OCI-LY3 (cell line): Measurements from ENCODE around the gene APOL4.
A peak's percentile ranks its signal among the peaks of the same experiment; 100 is the strongest.

Source experiments
- H2AFZ ChIP-seq: fragments of 200-600, 300-600 bp; shearing (Covaris generic); 2 replicates; pipeline ENCODE4 v1.6.0; 2014; ENCODE audit warnings: antibody characterized with exemption, low read depth, low read length
- H3K27ac ChIP-seq: fragments of 200-600, 300-600 bp; sonication (generic); 2 replicates; pipeline ENCODE4 v1.5.1; 2014; ENCODE audit warnings: mild to moderate bottlenecking, low read length, moderate library complexity, mixed read lengths
- H3K27me3 ChIP-seq: fragments of 200-600, 300-600 bp; sonication (generic); 2 replicates; pipeline ENCODE4 v1.6.1; 2014; ENCODE audit warnings: low read depth, low read length, mixed read lengths
- H3K36me3 ChIP-seq: fragments of 200-600, 300-600 bp; sonication (generic); replicated peaks from 2 replicates; pipeline ENCODE3; 2014; ENCODE audit warnings: low read depth, low read length, mixed read lengths
- H3K4me1 ChIP-seq: fragments of 300-600, 200-600 bp; sonication (generic); 2 replicates; pipeline ENCODE4 v1.6.1; 2014; ENCODE audit warnings: low read length, mixed read lengths
- H3K4me2 ChIP-seq: fragments of 200-600, 300-600 bp; sonication (generic); 2 replicates; pipeline ENCODE4 v1.6.1; 2014; ENCODE audit warnings: low read length, mixed read lengths
- H3K4me3 ChIP-seq: fragments of 300-600, 200-600 bp; sonication (generic); 2 replicates; pipeline ENCODE4 v1.5.1; 2014; ENCODE audit warnings: antibody characterized with exemption, mild to moderate bottlenecking, low read length, moderate library complexity
- H3K79me2 ChIP-seq: fragments of 300-600, 200-600 bp; shearing (Covaris generic); 2 replicates; pipeline ENCODE4 v1.6.1; 2014; ENCODE audit warnings: mild to moderate bottlenecking, low read length, mixed read lengths
- H3K9ac ChIP-seq: fragments of 300-600, 200-600 bp; shearing (Covaris generic); 2 replicates; pipeline ENCODE4 v1.6.0; 2014; ENCODE audit warnings: mild to moderate bottlenecking, low read length, moderate library complexity
- H3K9me3 ChIP-seq: fragments of 200-600, 300-600 bp; shearing (Covaris generic); 2 replicates; pipeline ENCODE4 v1.6.1; 2014; ENCODE audit warnings: low read length, mixed read lengths; ENCODE audit not compliant: insufficient read depth
- H4K20me1 ChIP-seq: fragments of 200-600, 300-600 bp; sonication (generic); 2 replicates; pipeline ENCODE4 v1.6.1; 2016; ENCODE audit warnings: low read length, mixed read lengths; ENCODE audit not compliant: insufficient read depth
- EZH2phosphoT487 ChIP-seq: fragments of 200-600 bp; shearing (Covaris generic); IDR thresholded peaks from 2 replicates; pipeline ENCODE4 v1.6.1; 2018; ENCODE audit warnings: antibody characterized with exemption, mixed run types, low read depth
- TF ChIP-seq, protein P1 (sequence below): fragments of 200-600, 300-600 bp; sonication (generic); IDR thresholded peaks from 2 replicates; pipeline ENCODE4 v1.5.1; 2014; ENCODE audit warnings: antibody characterized with exemption, low read length, low read depth

APOL4 gene

DNA sequence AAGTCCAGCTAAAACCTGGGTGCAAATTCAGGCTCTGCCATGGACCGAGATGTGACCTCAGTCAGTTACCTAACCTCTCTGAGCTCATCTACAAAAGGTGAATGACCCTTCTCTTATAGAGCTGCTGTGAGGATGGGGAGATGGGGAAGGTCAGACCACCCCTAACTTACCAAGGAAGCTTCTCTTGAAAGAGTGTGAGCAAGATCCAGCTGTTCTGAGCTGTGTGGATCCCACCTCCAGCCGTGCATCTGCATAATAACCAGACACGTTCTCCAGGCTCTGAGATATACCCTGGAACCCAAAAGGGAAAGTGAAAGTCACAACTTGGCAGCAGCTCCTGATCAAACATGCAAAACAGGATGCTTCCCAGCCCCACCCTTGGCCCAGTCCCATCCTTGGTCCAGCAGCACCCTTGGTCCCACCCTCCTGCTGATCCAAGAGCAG, 41.1 kb downstream of the APOL4 start, which contains the start of gene APOL3:
Gene APOL3, minus strand, starts transcription at position 257 of the 444 bp plus-strand sequence. CDS start 11,700 bp downstream, outside the sequence.
- Histone ChIP-seq H3K79me2 (no peaks in the 10 kb centered on the region), H3K36me3 (no peaks in the 10 kb centered on the region), H3K27ac (peak within 1 kb of the TSS; percentile 80), H2AFZ (peak within 1 kb of the TSS; percentile 91), H3K27me3 (no peaks in the 10 kb centered on the region), H3K4me2 (peak within 1 kb of the TSS; percentile 98), H4K20me1 (no peaks in the 10 kb centered on the region), H3K9me3 (no peaks in the 10 kb centered on the region), H3K4me3 (peak within 1 kb of the TSS; percentile 73), H3K4me1 (peaks cover 64% of the 10 kb centered on the region), H3K9ac (peak within 1 kb of the TSS; percentile 52)
- TF ChIP-seq, protein P1, sequence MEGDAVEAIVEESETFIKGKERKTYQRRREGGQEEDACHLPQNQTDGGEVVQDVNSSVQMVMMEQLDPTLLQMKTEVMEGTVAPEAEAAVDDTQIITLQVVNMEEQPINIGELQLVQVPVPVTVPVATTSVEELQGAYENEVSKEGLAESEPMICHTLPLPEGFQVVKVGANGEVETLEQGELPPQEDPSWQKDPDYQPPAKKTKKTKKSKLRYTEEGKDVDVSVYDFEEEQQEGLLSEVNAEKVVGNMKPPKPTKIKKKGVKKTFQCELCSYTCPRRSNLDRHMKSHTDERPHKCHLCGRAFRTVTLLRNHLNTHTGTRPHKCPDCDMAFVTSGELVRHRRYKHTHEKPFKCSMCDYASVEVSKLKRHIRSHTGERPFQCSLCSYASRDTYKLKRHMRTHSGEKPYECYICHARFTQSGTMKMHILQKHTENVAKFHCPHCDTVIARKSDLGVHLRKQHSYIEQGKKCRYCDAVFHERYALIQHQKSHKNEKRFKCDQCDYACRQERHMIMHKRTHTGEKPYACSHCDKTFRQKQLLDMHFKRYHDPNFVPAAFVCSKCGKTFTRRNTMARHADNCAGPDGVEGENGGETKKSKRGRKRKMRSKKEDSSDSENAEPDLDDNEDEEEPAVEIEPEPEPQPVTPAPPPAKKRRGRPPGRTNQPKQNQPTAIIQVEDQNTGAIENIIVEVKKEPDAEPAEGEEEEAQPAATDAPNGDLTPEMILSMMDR, result no peak
- TF ChIP-seq EZH2phosphoT487, result no peak

DNA sequence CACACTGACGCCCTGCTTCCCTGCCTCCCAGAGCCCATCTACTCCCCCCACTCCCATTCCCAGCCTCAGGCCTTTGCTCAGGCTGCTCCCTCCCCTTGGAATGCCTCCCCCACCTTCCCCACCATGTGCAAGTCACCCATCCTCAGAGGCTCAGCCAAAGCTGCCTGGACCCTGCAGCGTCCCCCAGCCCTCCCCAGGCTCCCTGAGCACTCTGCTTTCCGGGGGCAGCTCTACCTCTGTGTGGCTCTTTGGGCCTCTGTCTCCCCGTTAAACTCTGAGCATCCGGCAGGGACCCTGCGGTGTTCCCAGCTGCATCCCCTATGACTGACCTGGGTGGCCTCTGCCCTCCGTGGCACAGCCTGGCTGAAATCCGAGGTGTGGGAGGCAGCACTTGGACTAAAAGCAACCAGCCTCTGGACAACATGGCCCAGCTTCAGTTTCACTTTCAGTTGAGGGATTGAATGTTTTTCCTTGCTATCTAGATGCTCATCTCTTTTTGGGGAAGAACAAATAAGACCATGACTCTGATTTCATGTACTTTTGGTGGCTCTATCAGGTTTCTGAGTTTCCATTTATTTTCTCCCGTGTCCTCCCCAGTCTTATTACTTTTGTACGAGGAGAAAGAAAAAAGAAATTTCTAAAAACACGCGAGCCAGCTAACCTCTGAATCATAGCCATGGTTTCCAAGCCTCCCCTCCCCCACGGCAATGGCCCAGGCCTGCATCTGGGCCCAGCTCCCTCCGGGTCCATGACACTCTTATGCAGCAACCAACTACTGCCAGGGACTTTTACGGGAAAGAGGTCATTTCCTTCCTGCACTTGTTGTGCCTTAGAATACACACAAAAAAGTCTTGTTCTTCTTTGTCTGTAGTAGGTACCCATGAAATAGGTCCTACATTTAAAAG, 44.8 kb downstream of the APOL4 start:
- Histone ChIP-seq H3K36me3 (no peaks in the 10 kb centered on the region), H3K4me2 (no peak overlapping the region), H3K27ac (no peak overlapping the region), H2AFZ (no peak overlapping the region), H3K4me3 (no peak overlapping the region), H3K9me3 (no peaks in the 10 kb centered on the region), H3K9ac (no peak overlapping the region), H3K79me2 (no peaks in the 10 kb centered on the region), H4K20me1 (no peaks in the 10 kb centered on the region), H3K4me1 (peaks cover 28% of the 10 kb centered on the region), H3K27me3 (peaks cover 9% of the 10 kb centered on the region; the same call in 1 of the 2 replicates)
- TF ChIP-seq EZH2phosphoT487, result no peak
- TF ChIP-seq, protein P1, result no peak

DNA sequence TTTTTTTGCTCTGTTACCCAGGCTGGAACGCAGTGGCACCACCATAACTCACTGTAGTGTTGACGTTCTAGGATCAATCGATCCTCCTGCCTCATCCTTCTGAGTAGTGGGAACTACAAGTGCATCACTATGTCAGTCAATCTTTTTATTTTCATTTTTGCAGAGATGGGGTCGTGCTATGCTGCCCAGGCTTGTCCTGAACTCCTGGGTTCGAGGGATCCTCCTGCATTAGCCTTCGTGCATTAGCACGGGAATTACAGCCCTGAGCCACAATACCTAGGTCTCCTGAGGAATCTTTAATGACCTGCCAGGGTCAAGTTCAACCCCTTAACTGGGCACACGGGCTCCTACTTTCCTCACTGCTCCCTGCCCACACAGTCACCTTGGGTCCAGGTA, 45.5 kb downstream of the APOL4 start:
- Histone ChIP-seq H2AFZ (no peak overlapping the region), H3K4me2 (no peak overlapping the region)

DNA sequence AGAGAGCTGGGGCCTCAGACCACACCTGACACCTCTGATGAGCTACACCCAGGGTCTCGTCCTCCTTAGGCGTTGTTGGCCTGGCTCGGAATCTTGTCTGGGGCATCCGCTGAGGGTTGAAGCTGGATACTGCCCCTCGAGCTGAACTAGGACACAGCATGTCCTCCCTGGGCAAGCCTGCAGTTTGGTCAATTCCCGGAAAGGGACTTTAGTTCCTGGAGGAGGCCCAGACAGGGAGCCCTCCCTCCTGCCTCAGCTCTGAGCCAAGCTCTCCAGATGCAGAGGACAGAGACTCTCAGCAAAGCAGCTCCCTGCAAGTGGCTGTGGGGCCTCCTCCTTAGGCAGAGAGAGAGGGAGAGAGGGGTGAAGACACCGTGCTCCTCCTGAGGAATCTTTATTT, 45.9 kb downstream of the APOL4 start:
- H4K20me1 ChIP-seq, result no peaks in the 10 kb centered on the region
- no peaks in the 10 kb centered on the region for H3K79me2 ChIP-seq
- TF ChIP-seq EZH2phosphoT487, result no peak
- TF ChIP-seq, protein P1, result no peak
- no peak overlapping the region for H2AFZ ChIP-seq
- H3K9ac ChIP-seq, result no peak overlapping the region
- no peak overlapping the region for H3K27ac ChIP-seq
- H3K4me3 ChIP-seq, result no peak overlapping the region
- 0 out of 2 replicates have a peak, but pooled peaks cover 4% of the 10 kb centered on the region for H3K9me3 ChIP-seq
- peaks cover 17% of the 10 kb centered on the region for H3K4me1 ChIP-seq
- no peak overlapping the region for H3K4me2 ChIP-seq
- peaks cover 14% of the 10 kb centered on the region; the same call in 1 of the 2 replicates for H3K27me3 ChIP-seq
- no peaks in the 10 kb centered on the region for H3K36me3 ChIP-seq

More for the DNA sequence above, 45.5 kb downstream of the APOL4 start:
- H3K9me3 ChIP-seq, result 0 out of 2 replicates have a peak, but pooled peaks cover 4% of the 10 kb centered on the region
- no peaks in the 10 kb centered on the region for H3K79me2 ChIP-seq
- no peak overlapping the region for H3K9ac ChIP-seq
- no peak overlapping the region for H3K4me3 ChIP-seq
- peaks cover 21% of the 10 kb centered on the region for H3K4me1 ChIP-seq
- TF ChIP-seq EZH2phosphoT487, result no peak
- TF ChIP-seq, protein P1, result no peak
- no peak overlapping the region for H3K27ac ChIP-seq
- H4K20me1 ChIP-seq, result no peaks in the 10 kb centered on the region
- H3K27me3 ChIP-seq, result peaks cover 14% of the 10 kb centered on the region; the same call in 1 of the 2 replicates
- H3K36me3 ChIP-seq, result no peaks in the 10 kb centered on the region
